MCF 10A (cell line): ENCODE data around the gene CACNB2. TPM values are rescaled to one million over a fixed set of nuclear protein-coding genes. Genes with fewer than 3 reads are reported as not detected.

Experiments used
- BruUV-seq: library from RNA; stranded (reverse); fragments of 400-500 nt; replicated peaks from 2 replicates; lab custom pipeline; 2021; lab: Mats Ljungman, UMichigan
- CTCF ChIA-PET: fragments of 300-600 bp; sonication (Branson Sonifier 250); formaldehyde crosslinking; extraction: SDS; loops from one replicate; lab custom pipeline; 2021; ENCODE audit warnings: antibody characterized with exemption, inconsistent platforms; lab: Yijun Ruan, JAX
- POLR2A ChIA-PET: fragments of 300-600, 350-650 bp; sonication (Branson Sonifier 250); formaldehyde crosslinking; extraction: SDS; loops from one replicate; lab custom pipeline; 2020; ENCODE audit warnings: antibody characterized with exemption, inconsistent platforms; lab: Yijun Ruan, JAX
- DNase-seq: peaks from one replicate; pipeline ENCODE4 v3.0.0-alpha.2; 2018; ENCODE audit not compliant: unreplicated experiment
- H3K27ac Mint-ChIP-seq: one replicate; pipeline ENCODE4 v1.8.0; 2022; ENCODE audit warnings: mild to moderate bottlenecking, low read depth, mixed read lengths; ENCODE audit not compliant: unreplicated experiment
- H3K27me3 Mint-ChIP-seq: one replicate; pipeline ENCODE4 v1.8.0; 2022; ENCODE audit warnings: mixed read lengths; ENCODE audit not compliant: insufficient read depth, unreplicated experiment
- H3K36me3 Mint-ChIP-seq: one replicate; pipeline ENCODE4 v1.8.0; 2022; ENCODE audit warnings: mild to moderate bottlenecking, moderate library complexity, mixed read lengths; ENCODE audit not compliant: insufficient read depth, unreplicated experiment
- H3K4me1 Mint-ChIP-seq: one replicate; pipeline ENCODE4 v1.8.0; 2022; ENCODE audit warnings: mixed read lengths; ENCODE audit not compliant: insufficient read depth, unreplicated experiment
- H3K4me3 Mint-ChIP-seq: one replicate; pipeline ENCODE4 v1.8.0; 2022; ENCODE audit warnings: mild to moderate bottlenecking, moderate library complexity, mixed read lengths; ENCODE audit not compliant: unreplicated experiment
- H3K9me3 Mint-ChIP-seq: one replicate; pipeline ENCODE4 v1.8.0; 2022; ENCODE audit warnings: mixed read lengths; ENCODE audit not compliant: unreplicated experiment
- intact Hi-C: fragments of 100-400 bp; cut with micrococcal nuclease; formaldehyde crosslinking; loops from 2 replicates; pipeline ENCODE4 v1.14.1; 2022
- total RNA-seq: library from RNA; stranded (reverse); gene quantifications from 2 replicates; pipeline ENCODE4 v1.2.3, GENCODE V29; 2022
- TF ChIP-seq, protein P1 (sequence below): fragments of 200-600 bp; IDR thresholded peaks from one replicate; pipeline ENCODE4 v1.8.0; 2022; ENCODE audit warnings: antibody characterized with exemption, mild to moderate bottlenecking; ENCODE audit not compliant: unreplicated experiment

CACNB2 gene
- total RNA-seq, 1 experiment from 2014 or later = 3.3 TPM

GRCh38 chr10:18233775-18234174 lies 93.6 kb downstream of the CACNB2 start:
- Mint-ChIP-seq H3K4me3 (no peak overlapping the region), H3K27me3 (no peaks in the 10 kb centered on the region), H3K9me3 (no peaks in the 10 kb centered on the region), H3K4me1 (peaks cover 17% of the 10 kb centered on the region), H3K36me3 (peaks cover 5% of the 10 kb centered on the region), H3K27ac (no peak overlapping the region)
- ChIA-PET POLR2A (no interaction called here), CTCF (interaction anchor here (0.7 to 1.7 kb wide), 4 partner anchors 17 to 386 kb away, joined by 3 to 9 read pairs (median 4); no protein-coding TSS in a partner anchor)
- DNase-seq = peak; percentile 18
- no TSS peak for BruUV-seq
- TF ChIP-seq, protein P1, sequence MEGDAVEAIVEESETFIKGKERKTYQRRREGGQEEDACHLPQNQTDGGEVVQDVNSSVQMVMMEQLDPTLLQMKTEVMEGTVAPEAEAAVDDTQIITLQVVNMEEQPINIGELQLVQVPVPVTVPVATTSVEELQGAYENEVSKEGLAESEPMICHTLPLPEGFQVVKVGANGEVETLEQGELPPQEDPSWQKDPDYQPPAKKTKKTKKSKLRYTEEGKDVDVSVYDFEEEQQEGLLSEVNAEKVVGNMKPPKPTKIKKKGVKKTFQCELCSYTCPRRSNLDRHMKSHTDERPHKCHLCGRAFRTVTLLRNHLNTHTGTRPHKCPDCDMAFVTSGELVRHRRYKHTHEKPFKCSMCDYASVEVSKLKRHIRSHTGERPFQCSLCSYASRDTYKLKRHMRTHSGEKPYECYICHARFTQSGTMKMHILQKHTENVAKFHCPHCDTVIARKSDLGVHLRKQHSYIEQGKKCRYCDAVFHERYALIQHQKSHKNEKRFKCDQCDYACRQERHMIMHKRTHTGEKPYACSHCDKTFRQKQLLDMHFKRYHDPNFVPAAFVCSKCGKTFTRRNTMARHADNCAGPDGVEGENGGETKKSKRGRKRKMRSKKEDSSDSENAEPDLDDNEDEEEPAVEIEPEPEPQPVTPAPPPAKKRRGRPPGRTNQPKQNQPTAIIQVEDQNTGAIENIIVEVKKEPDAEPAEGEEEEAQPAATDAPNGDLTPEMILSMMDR = peak; percentile 16
- intact Hi-C loops = no loop called here

GRCh38 chr10:18235477-18235876 lies 95.3 kb downstream of the CACNB2 start:
- no peak for DNase-seq
- Mint-ChIP-seq H3K9me3 (no peaks in the 10 kb centered on the region), H3K27ac (no peak overlapping the region), H3K4me1 (peaks cover 14% of the 10 kb centered on the region), H3K36me3 (peaks cover 5% of the 10 kb centered on the region), H3K4me3 (no peak overlapping the region), H3K27me3 (no peaks in the 10 kb centered on the region)
- POLR2A ChIA-PET = no interaction called here
- CTCF ChIA-PET = interaction anchor here (0.6 to 1.5 kb wide), 3 partner anchors 77 to 596 kb away, joined by 3 to 5 read pairs (median 3); no protein-coding TSS in a partner anchor
- no TSS peak for BruUV-seq
- TF ChIP-seq, protein P1 = no peak
- intact Hi-C loops = loop anchor here (5.0 kb wide), 2 partner anchors 498 to 628 kb away; no protein-coding TSS in a partner anchor

- H3K27ac Mint-ChIP-seq = no peak overlapping the region
Measured at GRCh38 chr10:18236756-18237155, 96.5 kb downstream of the CACNB2 start.

GRCh38 chr10:18238870-18239485 lies 98.8 kb downstream of the CACNB2 start:
- H3K36me3 Mint-ChIP-seq = peaks cover 3% of the 10 kb centered on the region
- TF ChIP-seq, protein P1 = peak; percentile 59
- ChIA-PET CTCF (interaction anchor here (0.5 to 3.3 kb wide), 35 partner anchors 9 to 750 kb away, joined by 3 to 46 read pairs (median 4); partner anchors contain the start of gene HACD1), POLR2A (interaction anchor here (0.6 to 1.2 kb wide), 2 partner anchors 8 to 160 kb away, joined by 3 read pairs; no protein-coding TSS in a partner anchor)
- no peak overlapping the region for H3K27ac Mint-ChIP-seq
- H3K4me1 Mint-ChIP-seq = peaks cover 18% of the 10 kb centered on the region
- no peak overlapping the region for H3K4me3 Mint-ChIP-seq
- no TSS peak for BruUV-seq
- intact Hi-C loops = loop anchor here (1.0 to 5.0 kb wide), 3 partner anchors 392 to 632 kb away; no protein-coding TSS in a partner anchor
- H3K27me3 Mint-ChIP-seq = no peaks in the 10 kb centered on the region
- H3K9me3 Mint-ChIP-seq = no peaks in the 10 kb centered on the region
- DNase-seq = peak; percentile 57

More at GRCh38 chr10:18236756-18237155, 96.5 kb downstream of the CACNB2 start:
- Mint-ChIP-seq H3K27me3 (no peaks in the 10 kb centered on the region), H3K36me3 (peaks cover 5% of the 10 kb centered on the region), H3K4me3 (no peak overlapping the region), H3K4me1 (peaks cover 19% of the 10 kb centered on the region), H3K9me3 (no peaks in the 10 kb centered on the region)
- CTCF ChIA-PET = interaction anchor here (0.7 kb wide), 1 partner anchor 1408 kb away, joined by 3 read pairs; no protein-coding TSS in a partner anchor
- no TSS peak for BruUV-seq
- POLR2A ChIA-PET = no interaction called here
- TF ChIP-seq, protein P1 = no peak
- intact Hi-C loops = loop anchor here (5.0 kb wide), 2 partner anchors 499 to 629 kb away; no protein-coding TSS in a partner anchor
- no peak for DNase-seq
